ENCODE measurements around the gene CD274.

DNA sequence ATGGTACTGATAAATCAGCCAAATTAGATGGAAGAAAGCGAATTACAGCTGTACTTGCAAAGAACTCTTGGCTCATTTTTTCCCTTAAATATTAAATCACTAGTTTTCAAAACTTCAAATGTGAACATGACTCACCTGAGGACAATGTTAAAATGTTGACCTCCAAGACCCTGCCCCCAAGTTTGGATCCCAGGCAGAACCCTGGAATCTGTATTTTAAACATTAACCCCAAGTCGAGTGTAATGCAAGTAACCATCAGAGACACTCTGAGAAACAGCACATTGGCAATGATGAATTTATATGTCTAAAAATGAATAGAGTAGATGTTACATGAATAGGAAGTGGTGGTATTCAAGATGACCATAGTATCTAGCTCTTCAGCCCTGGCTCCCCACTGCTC, 2.3 kb upstream of the CD274 start:
- TF ChIP-seq, protein P1, sequence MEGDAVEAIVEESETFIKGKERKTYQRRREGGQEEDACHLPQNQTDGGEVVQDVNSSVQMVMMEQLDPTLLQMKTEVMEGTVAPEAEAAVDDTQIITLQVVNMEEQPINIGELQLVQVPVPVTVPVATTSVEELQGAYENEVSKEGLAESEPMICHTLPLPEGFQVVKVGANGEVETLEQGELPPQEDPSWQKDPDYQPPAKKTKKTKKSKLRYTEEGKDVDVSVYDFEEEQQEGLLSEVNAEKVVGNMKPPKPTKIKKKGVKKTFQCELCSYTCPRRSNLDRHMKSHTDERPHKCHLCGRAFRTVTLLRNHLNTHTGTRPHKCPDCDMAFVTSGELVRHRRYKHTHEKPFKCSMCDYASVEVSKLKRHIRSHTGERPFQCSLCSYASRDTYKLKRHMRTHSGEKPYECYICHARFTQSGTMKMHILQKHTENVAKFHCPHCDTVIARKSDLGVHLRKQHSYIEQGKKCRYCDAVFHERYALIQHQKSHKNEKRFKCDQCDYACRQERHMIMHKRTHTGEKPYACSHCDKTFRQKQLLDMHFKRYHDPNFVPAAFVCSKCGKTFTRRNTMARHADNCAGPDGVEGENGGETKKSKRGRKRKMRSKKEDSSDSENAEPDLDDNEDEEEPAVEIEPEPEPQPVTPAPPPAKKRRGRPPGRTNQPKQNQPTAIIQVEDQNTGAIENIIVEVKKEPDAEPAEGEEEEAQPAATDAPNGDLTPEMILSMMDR (IDR thresholded peaks at IDR 0.05; ENCODE audit: low read length), result no peak
- no peak for TF ChIP-seq EZH2 (IDR thresholded peaks at IDR 0.05; ENCODE audit: borderline replicate concordance, low read length)

All from OCI-LY1 (cell line).